ENCODE data around the gene ARPC1A.

The ARPC1A gene

DNA sequence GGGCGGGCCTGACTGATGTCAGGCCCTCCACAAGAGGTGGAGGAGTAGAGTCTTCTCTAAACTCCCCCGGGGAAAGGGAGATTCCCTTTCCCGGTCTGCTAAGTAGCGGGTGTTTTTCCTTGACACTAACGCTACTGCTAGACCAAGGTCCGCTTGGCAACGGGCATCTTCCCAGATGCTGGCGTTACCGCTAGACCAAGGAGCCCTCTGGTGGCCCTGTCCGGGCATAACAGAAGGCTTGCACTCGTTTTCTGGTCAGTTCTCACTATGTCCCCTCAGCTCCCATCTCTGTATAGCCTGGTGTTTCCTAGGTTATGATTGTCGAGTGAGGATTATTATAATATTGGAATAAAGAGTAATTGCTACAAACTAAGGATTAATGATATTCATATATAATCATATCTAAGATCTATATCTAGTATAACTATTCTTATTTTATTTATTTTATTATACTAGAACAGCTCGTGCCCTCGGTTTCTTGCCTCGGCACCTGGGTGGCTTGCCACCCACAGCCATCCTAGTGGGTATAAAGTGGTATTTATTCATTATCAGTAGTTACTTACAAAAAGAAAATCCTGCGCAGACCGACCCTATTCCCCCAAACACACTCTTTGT, 89.9 kb downstream of the ARPC1A start:
- peak; percentile 48 for DNase-seq
